Sigmoid colon (tissue), 4 donors: ENCODE data around the gene PKMYT1.

Experiments used
- EP300 ChIP-seq, 4 donors: sonication (generic); formaldehyde crosslinking; IDR thresholded peaks; one replicate each; pipeline ENCODE4 v1.6.1; 2017; ENCODE audit warnings: antibody characterized with exemption in 4 of 4
- POLR2A ChIP-seq, 2 donors: fragments of 450-650 bp; IDR thresholded peaks; one replicate each; pipeline ENCODE4 v1.6.1; 2016; ENCODE audit warnings: antibody characterized with exemption in 2 of 2, mild to moderate bottlenecking in 2 of 2, moderate library complexity in 2 of 2
- TF ChIP-seq, protein P1 (sequence below), 4 experiments: fragments of 450-650 bp in 3 of 4; fragments of 200-600 bp in 1 of 4; IDR thresholded peaks; one replicate each; pipeline ENCODE4 v1.5.1; 2016 to 2019; ENCODE audit warnings: antibody characterized with exemption in 4 of 4, mild to moderate bottlenecking in 3 of 4, moderate library complexity in 2 of 4

DNA sequence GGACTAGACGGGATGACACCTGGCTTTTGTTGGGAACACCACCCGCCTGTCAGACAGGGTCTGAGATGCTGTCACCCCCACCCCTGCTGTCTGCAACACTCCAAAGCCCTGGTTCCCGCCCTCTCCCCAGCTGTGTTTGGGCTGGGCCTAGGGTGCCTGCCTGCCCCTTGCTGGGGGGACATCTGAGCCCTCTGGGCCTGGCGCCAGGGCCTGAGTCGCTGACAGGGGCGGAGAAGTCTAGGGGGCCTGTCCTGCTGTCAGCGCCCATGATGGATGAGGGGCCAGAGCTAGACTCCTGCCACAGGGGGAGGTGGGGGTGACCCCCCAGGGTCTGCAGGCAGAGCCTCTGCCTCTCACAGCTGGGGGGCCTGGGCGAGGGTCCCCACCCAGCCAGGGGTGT, 7.6 kb upstream of the PKMYT1 start:
- TF ChIP-seq, protein P1, sequence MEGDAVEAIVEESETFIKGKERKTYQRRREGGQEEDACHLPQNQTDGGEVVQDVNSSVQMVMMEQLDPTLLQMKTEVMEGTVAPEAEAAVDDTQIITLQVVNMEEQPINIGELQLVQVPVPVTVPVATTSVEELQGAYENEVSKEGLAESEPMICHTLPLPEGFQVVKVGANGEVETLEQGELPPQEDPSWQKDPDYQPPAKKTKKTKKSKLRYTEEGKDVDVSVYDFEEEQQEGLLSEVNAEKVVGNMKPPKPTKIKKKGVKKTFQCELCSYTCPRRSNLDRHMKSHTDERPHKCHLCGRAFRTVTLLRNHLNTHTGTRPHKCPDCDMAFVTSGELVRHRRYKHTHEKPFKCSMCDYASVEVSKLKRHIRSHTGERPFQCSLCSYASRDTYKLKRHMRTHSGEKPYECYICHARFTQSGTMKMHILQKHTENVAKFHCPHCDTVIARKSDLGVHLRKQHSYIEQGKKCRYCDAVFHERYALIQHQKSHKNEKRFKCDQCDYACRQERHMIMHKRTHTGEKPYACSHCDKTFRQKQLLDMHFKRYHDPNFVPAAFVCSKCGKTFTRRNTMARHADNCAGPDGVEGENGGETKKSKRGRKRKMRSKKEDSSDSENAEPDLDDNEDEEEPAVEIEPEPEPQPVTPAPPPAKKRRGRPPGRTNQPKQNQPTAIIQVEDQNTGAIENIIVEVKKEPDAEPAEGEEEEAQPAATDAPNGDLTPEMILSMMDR (IDR thresholded peaks at IDR 0.05) = no peak
- TF ChIP-seq POLR2A (IDR thresholded peaks at IDR 0.05) (no peak), EP300 (IDR thresholded peaks at IDR 0.05) (no peak)
